ENCODE measurements around the gene MARK2. TPM values are rescaled to one million over a fixed set of nuclear protein-coding genes. Genes with fewer than 3 reads are reported as not detected.

Gene MARK2
- total RNA-seq, 1 donor from 2014 or later: 31.8 TPM

DNA sequence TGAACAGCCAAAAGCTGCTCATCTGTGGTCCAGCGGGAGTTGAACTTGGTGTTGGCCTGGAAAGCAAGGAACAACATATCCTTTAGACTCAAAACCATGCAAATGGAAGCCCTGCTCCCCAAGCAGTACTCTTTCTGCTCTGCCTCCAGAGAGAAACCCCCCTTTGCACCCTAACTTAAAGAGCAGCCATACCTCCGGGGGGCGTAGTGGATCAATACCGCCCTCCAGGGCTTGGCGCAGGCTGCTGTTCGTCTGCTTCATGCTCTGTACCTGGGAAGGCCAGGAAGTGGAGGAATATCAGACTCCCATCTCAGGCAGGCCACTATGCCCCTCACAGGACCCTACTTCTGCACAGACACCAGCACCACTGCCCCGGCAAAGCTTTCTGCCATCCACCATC lies 73.8 kb downstream of the MARK2 start:
- TF ChIP-seq, protein P1, sequence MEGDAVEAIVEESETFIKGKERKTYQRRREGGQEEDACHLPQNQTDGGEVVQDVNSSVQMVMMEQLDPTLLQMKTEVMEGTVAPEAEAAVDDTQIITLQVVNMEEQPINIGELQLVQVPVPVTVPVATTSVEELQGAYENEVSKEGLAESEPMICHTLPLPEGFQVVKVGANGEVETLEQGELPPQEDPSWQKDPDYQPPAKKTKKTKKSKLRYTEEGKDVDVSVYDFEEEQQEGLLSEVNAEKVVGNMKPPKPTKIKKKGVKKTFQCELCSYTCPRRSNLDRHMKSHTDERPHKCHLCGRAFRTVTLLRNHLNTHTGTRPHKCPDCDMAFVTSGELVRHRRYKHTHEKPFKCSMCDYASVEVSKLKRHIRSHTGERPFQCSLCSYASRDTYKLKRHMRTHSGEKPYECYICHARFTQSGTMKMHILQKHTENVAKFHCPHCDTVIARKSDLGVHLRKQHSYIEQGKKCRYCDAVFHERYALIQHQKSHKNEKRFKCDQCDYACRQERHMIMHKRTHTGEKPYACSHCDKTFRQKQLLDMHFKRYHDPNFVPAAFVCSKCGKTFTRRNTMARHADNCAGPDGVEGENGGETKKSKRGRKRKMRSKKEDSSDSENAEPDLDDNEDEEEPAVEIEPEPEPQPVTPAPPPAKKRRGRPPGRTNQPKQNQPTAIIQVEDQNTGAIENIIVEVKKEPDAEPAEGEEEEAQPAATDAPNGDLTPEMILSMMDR (IDR thresholded peaks at IDR 0.05): no peak
- Mint-ChIP-seq H3K27me3 (ENCODE audit: unreplicated experiment) (no peaks in the 10 kb centered on the region), H3K9me3 (ENCODE audit: unreplicated experiment) (no peaks in the 10 kb centered on the region), H3K27ac (ENCODE audit: unreplicated experiment) (no peak overlapping the region), H3K36me3 (ENCODE audit: unreplicated experiment) (no peaks in the 10 kb centered on the region), H3K4me1 (ENCODE audit: unreplicated experiment) (peaks cover 18% of the 10 kb centered on the region), H3K4me3 (ENCODE audit: unreplicated experiment) (no peak overlapping the region)
- no peak for DNase-seq (ENCODE audit: extremely low spot score, unreplicated experiment)

DNA sequence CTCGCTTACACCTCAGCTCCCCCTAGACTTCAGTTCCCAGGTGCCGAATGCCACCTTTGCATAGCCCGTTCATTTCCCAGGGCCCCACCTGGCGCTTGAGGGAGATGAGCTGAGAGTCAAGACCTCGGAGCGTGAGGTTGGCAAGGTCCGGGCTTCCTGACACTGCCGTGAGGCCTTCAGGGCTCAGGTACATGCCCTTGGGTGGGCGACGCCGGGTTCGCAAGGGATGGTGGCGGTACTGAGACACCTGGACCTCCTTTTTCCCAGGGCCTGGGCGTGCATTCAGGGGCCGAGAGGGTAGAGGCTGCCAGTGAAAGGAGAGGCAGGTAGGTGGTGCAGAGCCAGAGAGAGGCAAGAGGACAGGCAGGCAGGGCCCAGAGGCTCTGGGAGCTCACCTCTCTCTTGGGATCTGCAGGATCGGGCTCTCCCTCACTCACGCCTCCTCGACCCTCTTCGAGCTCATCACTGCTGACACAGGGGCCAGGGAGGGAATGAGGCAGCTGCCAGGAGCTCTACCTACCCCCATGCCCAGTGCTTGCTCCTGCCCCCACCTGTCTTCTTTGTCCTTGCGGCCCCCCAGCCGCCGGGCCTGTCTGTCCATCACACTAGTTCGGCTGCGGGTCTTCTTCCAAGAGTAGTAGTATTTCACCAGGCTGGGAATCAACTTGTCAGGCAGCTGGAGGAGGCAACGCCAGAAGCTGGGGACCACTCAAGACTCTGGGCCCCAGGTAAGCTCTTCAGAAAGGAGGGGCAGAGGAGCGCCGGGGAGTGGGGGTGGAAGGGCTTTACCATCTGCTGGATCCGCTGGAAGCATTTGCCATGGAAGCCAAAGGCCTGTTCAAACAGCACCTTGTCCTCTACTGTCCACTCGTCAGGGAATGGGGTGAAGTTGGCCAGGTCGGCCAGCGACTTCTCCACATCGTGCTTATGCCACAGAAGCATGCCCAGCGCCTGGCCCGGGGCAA lies 75.2 kb downstream of the MARK2 start:
- H3K4me3 Mint-ChIP-seq (ENCODE audit: unreplicated experiment): no peak overlapping the region

DNA sequence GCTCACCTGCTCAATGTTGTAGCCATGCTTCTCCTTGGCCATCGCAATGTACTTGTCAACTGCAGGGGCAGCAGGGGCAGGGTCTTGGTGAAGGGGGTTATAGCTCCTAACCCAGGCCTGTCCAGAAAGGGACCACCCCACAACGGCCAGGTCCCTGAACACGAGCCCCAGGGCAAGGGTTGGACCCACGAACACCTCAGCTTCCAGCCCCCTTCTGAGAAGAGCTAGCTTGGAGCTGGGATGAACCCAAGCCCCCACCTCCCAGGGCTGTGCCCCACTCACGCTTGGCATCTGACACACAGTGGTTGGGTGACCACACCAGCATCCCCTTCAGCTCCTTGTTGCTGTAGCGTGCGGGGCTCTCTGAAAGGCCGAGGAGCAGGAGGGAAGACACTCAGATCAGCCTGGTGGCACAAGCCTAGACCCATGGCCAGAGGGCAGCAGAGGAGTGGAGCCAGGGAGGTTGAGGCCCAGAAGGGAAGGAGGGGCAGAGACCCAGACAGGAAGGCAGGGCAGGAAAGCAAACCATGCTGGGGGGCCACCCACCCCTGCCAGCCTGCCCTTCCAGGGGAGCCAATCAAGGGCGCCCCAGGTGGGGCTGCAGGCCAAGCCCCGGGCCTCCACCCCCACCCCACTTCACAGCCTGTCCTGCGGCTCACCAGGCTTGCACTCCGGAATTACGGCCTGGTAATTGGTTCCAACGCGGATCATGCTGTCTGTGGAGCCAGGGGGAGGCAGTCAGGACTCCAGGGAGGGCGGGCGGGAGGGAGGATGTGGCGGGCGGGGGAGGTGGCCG lies 76.2 kb downstream of the MARK2 start:
- Mint-ChIP-seq H3K4me1 (ENCODE audit: unreplicated experiment) (peaks cover 24% of the 10 kb centered on the region), H3K4me3 (ENCODE audit: unreplicated experiment) (no peak overlapping the region)

More for the DNA sequence above, 75.2 kb downstream of the MARK2 start:
- Mint-ChIP-seq H3K27ac (ENCODE audit: unreplicated experiment) (no peak overlapping the region), H3K9me3 (ENCODE audit: unreplicated experiment) (no peaks in the 10 kb centered on the region), H3K36me3 (ENCODE audit: unreplicated experiment) (no peaks in the 10 kb centered on the region), H3K27me3 (ENCODE audit: unreplicated experiment) (no peaks in the 10 kb centered on the region), H3K4me1 (ENCODE audit: unreplicated experiment) (peaks cover 27% of the 10 kb centered on the region)
- DNase-seq (ENCODE audit: extremely low spot score, unreplicated experiment): no peak
- TF ChIP-seq, protein P1 (IDR thresholded peaks at IDR 0.05): no peak

DNA sequence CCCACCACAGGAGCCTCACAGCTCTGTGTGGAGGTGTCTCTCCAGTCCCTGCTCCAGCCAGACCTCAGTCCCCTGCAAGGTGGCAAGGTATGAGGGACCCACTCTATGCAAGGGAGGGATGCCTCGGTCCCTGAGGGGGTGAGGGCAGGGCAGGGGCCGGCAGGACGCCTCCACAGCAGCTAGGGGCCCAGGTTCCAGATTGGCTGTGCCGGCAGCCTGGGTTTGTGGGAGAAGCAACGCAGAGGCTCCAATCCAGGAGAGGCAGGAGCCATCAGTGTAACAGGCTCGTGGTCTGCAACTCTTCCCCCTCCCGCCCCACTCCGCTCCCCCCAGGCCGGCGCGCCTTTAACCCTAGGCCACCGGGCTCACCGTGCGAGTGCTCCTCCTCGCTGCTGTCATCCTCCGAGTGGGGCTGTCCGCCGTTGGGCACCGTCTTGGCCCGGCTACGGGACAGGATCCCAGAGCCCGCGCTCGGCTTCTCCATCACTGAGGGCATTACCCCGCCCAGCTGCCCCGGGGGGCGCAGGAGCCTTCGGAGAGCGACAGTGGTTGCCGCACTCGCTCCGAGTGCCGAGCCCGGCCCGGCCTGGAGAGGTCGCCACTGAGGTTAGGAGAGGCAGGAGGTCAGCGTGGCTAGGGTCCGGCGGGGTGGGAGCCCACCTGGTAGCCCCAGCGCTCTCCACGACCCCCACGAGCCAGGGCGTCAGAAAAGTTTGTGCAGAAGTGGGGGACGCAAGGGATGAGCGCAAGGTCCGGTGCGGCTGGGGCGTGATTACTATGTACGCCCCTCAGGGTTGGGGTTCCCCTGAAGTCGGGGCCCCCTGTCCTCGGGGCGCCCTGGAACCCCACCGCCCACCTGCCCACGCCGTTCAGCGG lies 77.3 kb downstream of the MARK2 start:
- Mint-ChIP-seq H3K36me3 (ENCODE audit: unreplicated experiment) (no peaks in the 10 kb centered on the region), H3K27me3 (ENCODE audit: unreplicated experiment) (no peaks in the 10 kb centered on the region), H3K9me3 (ENCODE audit: unreplicated experiment) (no peaks in the 10 kb centered on the region), H3K27ac (ENCODE audit: unreplicated experiment) (no peak overlapping the region), H3K4me3 (ENCODE audit: unreplicated experiment) (peak overlapping the region; percentile 80), H3K4me1 (ENCODE audit: unreplicated experiment) (peaks cover 18% of the 10 kb centered on the region)
- DNase-seq (ENCODE audit: extremely low spot score, unreplicated experiment): no peak
- TF ChIP-seq, protein P1 (IDR thresholded peaks at IDR 0.05): peak; percentile 63

More for the DNA sequence above, 76.2 kb downstream of the MARK2 start:
- Mint-ChIP-seq H3K27me3 (ENCODE audit: unreplicated experiment) (no peaks in the 10 kb centered on the region), H3K9me3 (ENCODE audit: unreplicated experiment) (no peaks in the 10 kb centered on the region), H3K27ac (ENCODE audit: unreplicated experiment) (no peak overlapping the region), H3K36me3 (ENCODE audit: unreplicated experiment) (no peaks in the 10 kb centered on the region)
- TF ChIP-seq, protein P1 (IDR thresholded peaks at IDR 0.05): no peak
- DNase-seq (ENCODE audit: extremely low spot score, unreplicated experiment): no peak

Measured in osteocyte (in vitro differentiated cells).